PC-9 (cell line): ENCODE results near the gene MACROD2. TPM values are rescaled to one million over a fixed set of nuclear protein-coding genes. Genes with fewer than 3 reads are reported as not detected.
"Not testable (repeated sequence)": the region's sequence is repeated elsewhere in the genome, so short reads cannot be mapped to it uniquely, and the experiment has no call there.

Source experiments
- BruUV-seq: library from RNA; stranded (reverse); fragments of 400-500 nt; replicated peaks from 2 replicates; lab custom pipeline; 2021; lab: Mats Ljungman, UMichigan
- CTCF ChIA-PET: fragments of 300-600 bp; sonication (Branson Sonifier 250); formaldehyde crosslinking; loops from one replicate; lab custom pipeline; 2022; ENCODE audit warnings: antibody characterized with exemption; lab: Charles Lee
- POLR2A ChIA-PET: fragments of 300-600 bp; sonication (Branson Sonifier 250); formaldehyde crosslinking; loops from one replicate; lab custom pipeline; 2022; ENCODE audit warnings: antibody characterized with exemption; ENCODE audit not compliant: unreplicated experiment; lab: Charles Lee
- DNase-seq, 2 experiments: peaks; one replicate each; pipeline versions ENCODE4 v3.0.0 to v3.0.0-alpha.2; 2015 to 2022; ENCODE audit warnings: mixed read lengths in 1 of 2
- H2AFZ ChIP-seq: fragments of 200-600 bp; sonication (generic); 2 replicates; pipeline ENCODE4 v1.8.1; 2017; ENCODE audit warnings: antibody characterized with exemption
- H3F3A ChIP-seq: fragments of 200-600 bp; sonication (generic); 2 replicates; pipeline ENCODE4 v1.8.1; 2017; ENCODE audit warnings: antibody characterized with exemption, mild to moderate bottlenecking, low read depth; ENCODE audit not compliant: insufficient read depth
- H3K27ac ChIP-seq: fragments of 200-600 bp; sonication (generic); 2 replicates; pipeline ENCODE4 v1.6.1; 2016; ENCODE audit warnings: mixed run types
- H3K27me3 ChIP-seq: fragments of 200-600 bp; sonication (generic); 2 replicates; pipeline ENCODE4 v1.6.1; 2016; ENCODE audit warnings: low read depth, mixed run types; ENCODE audit not compliant: insufficient read depth
- H3K36me3 ChIP-seq: fragments of 200-600 bp; sonication (generic); 2 replicates; pipeline ENCODE4 v1.6.1; 2016; ENCODE audit warnings: low read depth, mixed run types
- H3K4me1 ChIP-seq: fragments of 200-600 bp; sonication (generic); replicated peaks from 2 replicates; pipeline ENCODE4 v1.6.1; 2016; ENCODE audit warnings: mixed run types; ENCODE audit not compliant: insufficient read depth
- H3K4me2 ChIP-seq: fragments of 200-600 bp; sonication (generic); 2 replicates; pipeline ENCODE4 v1.6.1; 2017; ENCODE audit warnings: mixed run types
- H3K4me3 ChIP-seq: fragments of 200-600 bp; sonication (generic); 2 replicates; pipeline ENCODE4 v1.6.1; 2016; ENCODE audit warnings: mixed run types
- H3K79me2 ChIP-seq: fragments of 200-600 bp; sonication (generic); 2 replicates; pipeline ENCODE4 v1.6.1; 2017; ENCODE audit warnings: low read depth, mixed run types
- H3K9me2 ChIP-seq: fragments of 200-600 bp; sonication (generic); 2 replicates; pipeline ENCODE4 v1.8.1; 2017; ENCODE audit warnings: mild to moderate bottlenecking; ENCODE audit not compliant: insufficient read depth
- H3K9me3 ChIP-seq: fragments of 200-600 bp; sonication (generic); 2 replicates; pipeline ENCODE4 v1.8.1; 2016; ENCODE audit warnings: low read depth; ENCODE audit not compliant: insufficient read depth
- H4K20me1 ChIP-seq: fragments of 200-600 bp; sonication (generic); 2 replicates; pipeline ENCODE4 v1.8.1; 2017; ENCODE audit not compliant: insufficient read depth
- EZH2 ChIP-seq: fragments of 200-600 bp; sonication (generic); IDR thresholded peaks from 2 replicates; pipeline ENCODE4 v1.8.0; 2017; ENCODE audit warnings: antibody characterized with exemption, low read depth
- intact Hi-C: fragments of 100-400 bp; cut with micrococcal nuclease; formaldehyde crosslinking; loops from one replicate; pipeline ENCODE4 v1.10.0; 2022; ENCODE audit not compliant: unreplicated experiment
- total RNA-seq: library from RNA; stranded (reverse); gene quantifications from 2 replicates; pipeline ENCODE4 v1.2.3, GENCODE V29; 2021
- TF ChIP-seq, protein P1 (sequence below): fragments of 200-600 bp; sonication (generic); conservative IDR thresholded peaks from 2 replicates; pipeline ENCODE4 v1.6.1; 2017; ENCODE audit warnings: mixed run types, antibody characterized with exemption, mild to moderate bottlenecking, moderate library complexity

MACROD2 gene
- total RNA-seq, 1 experiment from 2014 or later = 11.4 TPM

DNA sequence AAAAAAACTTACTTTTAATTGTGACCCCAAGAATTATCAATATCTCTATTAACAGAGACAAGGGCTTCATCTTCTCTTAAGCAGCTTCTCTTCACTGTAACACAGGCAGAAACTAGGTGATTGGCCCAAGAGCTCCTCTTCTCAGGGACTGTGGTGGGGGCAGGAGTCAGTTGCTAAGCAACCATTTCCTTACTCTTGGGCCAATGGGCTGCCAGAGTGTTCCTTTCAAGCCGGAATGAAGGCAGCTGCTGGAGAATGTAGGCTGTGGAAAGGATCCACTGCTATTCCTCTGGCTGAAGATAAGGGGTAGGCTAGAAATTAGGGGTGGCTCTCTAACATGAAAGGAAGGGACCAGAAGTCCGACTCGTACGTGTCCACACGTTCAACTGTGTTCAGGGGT is 4.9 kb upstream of the MACROD2 start, which contains the start of gene SEL1L2:
Gene SEL1L2 (minus strand): TSS at position 150 of the 400 bp plus-strand sequence. CDS start 80 bp downstream, at position 70.
- TF ChIP-seq, protein P1, sequence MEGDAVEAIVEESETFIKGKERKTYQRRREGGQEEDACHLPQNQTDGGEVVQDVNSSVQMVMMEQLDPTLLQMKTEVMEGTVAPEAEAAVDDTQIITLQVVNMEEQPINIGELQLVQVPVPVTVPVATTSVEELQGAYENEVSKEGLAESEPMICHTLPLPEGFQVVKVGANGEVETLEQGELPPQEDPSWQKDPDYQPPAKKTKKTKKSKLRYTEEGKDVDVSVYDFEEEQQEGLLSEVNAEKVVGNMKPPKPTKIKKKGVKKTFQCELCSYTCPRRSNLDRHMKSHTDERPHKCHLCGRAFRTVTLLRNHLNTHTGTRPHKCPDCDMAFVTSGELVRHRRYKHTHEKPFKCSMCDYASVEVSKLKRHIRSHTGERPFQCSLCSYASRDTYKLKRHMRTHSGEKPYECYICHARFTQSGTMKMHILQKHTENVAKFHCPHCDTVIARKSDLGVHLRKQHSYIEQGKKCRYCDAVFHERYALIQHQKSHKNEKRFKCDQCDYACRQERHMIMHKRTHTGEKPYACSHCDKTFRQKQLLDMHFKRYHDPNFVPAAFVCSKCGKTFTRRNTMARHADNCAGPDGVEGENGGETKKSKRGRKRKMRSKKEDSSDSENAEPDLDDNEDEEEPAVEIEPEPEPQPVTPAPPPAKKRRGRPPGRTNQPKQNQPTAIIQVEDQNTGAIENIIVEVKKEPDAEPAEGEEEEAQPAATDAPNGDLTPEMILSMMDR = no peak
- no peak for TF ChIP-seq EZH2
- Histone ChIP-seq H3K27me3 (no peaks in the 10 kb centered on the region), H2AFZ (no peak within 1 kb of the TSS), H3K36me3 (no peaks in the 10 kb centered on the region), H3K4me2 (no peak within 1 kb of the TSS), H3K9me2 (no peaks in the 10 kb centered on the region; the same call in 1 of the 2 replicates), H3F3A (no peaks in the 10 kb centered on the region), H3K79me2 (no peaks in the 10 kb centered on the region), H3K9me3 (peaks cover 8% of the 10 kb centered on the region; the same call in 1 of the 2 replicates), H3K27ac (no peak within 1 kb of the TSS), H3K4me1 (no peaks in the 10 kb centered on the region), H4K20me1 (no peaks in the 10 kb centered on the region), H3K4me3 (no peak within 1 kb of the TSS)
- DNase-seq = no peak
- BruUV-seq = no TSS peak
- ChIA-PET CTCF (no interaction called here), POLR2A (no interaction called here)
- intact Hi-C loops = loop anchor here (10.0 kb wide), 1 partner anchor 156 kb away; no protein-coding TSS in a partner anchor

DNA sequence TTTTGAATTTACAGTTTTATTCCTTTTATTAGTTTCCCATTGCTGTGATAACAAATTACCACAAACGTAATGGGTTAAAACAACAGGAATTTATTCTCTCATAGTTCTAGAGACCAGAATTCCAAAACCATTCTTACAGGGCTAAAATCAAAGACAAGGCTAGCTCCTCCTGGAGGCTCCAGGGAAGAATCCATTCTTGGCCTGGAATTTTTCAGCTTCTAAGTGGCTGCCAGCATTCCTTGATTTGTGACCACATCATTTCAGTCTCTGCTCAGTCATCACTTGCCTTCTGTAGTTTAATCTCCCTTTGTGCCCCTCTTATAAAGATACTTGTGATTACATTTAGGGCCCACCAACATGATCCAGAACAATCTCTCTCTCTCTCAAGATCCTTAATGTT is 4.0 kb upstream of the MACROD2 start:
- no peaks in the 10 kb centered on the region for H4K20me1 ChIP-seq
- no peaks in the 10 kb centered on the region for H3K27me3 ChIP-seq
- ChIA-PET CTCF (no interaction called here), POLR2A (no interaction called here)
- H3K9me3 ChIP-seq = peaks cover 8% of the 10 kb centered on the region; the same call in 1 of the 2 replicates
- no peak for DNase-seq
- H3K4me2 ChIP-seq = no peak overlapping the region
- no peak overlapping the region for H2AFZ ChIP-seq
- no peak overlapping the region for H3K4me3 ChIP-seq
- H3K4me1 ChIP-seq = peaks cover under 1% of the 10 kb centered on the region; the same call in 1 of the 2 replicates
- no TSS peak for BruUV-seq
- intact Hi-C loops = loop anchor here (10.0 kb wide), 1 partner anchor 157 kb away; no protein-coding TSS in a partner anchor
- H3K9me2 ChIP-seq = no peaks in the 10 kb centered on the region; the same call in 1 of the 2 replicates
- no peaks in the 10 kb centered on the region for H3K79me2 ChIP-seq
- no peak for TF ChIP-seq EZH2
- TF ChIP-seq, protein P1 = no peak
- H3F3A ChIP-seq = no peaks in the 10 kb centered on the region
- H3K36me3 ChIP-seq = no peaks in the 10 kb centered on the region
- H3K27ac ChIP-seq = no peak overlapping the region

DNA sequence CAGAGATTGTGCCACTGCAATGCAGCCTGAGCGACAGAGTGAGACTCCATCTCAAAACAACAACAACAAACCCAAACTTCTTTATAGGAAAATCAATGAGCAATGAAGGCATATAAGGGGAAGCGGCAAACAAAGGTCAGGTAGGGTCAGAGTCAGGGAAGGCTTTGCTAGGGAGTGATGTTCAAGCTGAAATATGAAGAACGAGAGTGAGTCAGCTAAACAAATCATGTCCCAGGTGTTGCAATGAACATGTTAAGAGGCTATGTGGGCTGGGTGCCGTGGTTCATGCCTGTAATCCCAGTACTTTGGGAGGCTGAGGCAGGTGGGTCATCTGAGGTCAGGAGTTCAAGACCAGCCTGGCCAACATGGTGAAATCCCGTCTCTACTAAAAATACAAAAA is 3.4 kb upstream of the MACROD2 start:
- intact Hi-C loops = loop anchor here (10.0 kb wide), 1 partner anchor 157 kb away; no protein-coding TSS in a partner anchor
- BruUV-seq, H3K9me3 ChIP-seq, H3K9me2 ChIP-seq, H3K27me3 ChIP-seq, H3K4me3 ChIP-seq, CTCF ChIA-PET, H3K36me3 ChIP-seq, H4K20me1 ChIP-seq, H3K4me2 ChIP-seq, H3K27ac ChIP-seq, POLR2A ChIA-PET, H2AFZ ChIP-seq, H3K79me2 ChIP-seq, H3K4me1 ChIP-seq, DNase-seq, H3F3A ChIP-seq: not testable (repeated sequence)
